Measurements from ENCODE around the gene ACOX1.

DNA sequence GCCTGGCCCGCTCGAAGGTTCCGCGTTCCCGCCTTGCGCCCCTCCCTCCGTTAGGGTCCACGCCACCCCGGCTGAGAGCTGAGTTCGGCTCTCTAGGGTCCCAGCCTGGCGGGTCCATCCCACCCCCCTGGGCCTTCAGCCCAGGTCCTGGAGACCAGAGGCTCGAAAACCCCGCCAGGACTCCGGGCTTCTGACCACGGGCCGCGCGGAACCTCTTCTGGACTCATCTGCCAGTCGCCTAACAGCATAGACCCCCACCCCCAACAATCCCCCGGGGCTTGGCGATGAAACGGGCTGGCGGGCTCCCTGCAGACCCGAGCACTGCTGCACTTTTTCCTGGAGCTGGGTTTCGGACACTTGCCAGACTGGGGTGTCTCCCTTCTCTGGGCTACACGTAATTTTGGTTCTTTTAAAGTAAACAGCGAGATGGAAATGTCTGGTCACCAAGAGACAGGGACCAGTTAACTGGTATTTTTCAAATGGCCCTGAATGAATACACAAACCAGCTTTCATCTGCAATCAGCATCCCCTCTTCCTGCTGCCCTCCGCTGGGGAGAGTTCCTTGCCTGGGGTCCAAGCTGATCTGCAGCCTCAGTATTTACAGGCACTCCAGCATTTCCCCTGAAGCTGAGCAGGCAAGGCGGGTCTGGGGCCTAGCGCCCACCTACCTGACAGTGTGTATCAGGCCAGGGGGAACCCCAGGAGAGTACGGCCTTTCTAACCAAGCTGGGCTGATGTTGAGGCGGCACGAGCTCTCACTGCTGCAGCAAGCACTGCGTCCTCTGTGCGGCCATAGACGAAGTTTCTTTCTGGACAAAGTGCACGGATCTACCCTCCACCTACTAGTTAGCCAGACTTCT, 81.6 kb downstream of the ACOX1 start:
- TF ChIP-seq POLR2AphosphoS5 (IDR thresholded peaks at IDR 0.05; ENCODE audit: low read depth, low read length) (no peak), POLR2A (IDR thresholded peaks at IDR 0.05; ENCODE audit: low read depth, low read length) (no peak), TAF1 (IDR thresholded peaks at IDR 0.05; ENCODE audit: borderline replicate concordance, low read depth, low read length) (no peak)
